H1 (cell line): Measurements from ENCODE around the gene ENO2. TPM values are rescaled to one million over a fixed set of nuclear protein-coding genes. Genes with fewer than 3 reads are reported as not detected.
A peak's percentile ranks its signal among the peaks of the same experiment; 100 is the strongest.

Experiments used
- CTCF ChIA-PET: fragments of 300-600 bp; sonication (Branson Sonifier 250); formaldehyde crosslinking; loops from one replicate; lab custom pipeline; 2021; ENCODE audit not compliant: partially characterized antibody; lab: Charles Lee
- POLR2A ChIA-PET: fragments of 300-600 bp; sonication (Branson Sonifier 250); formaldehyde crosslinking; loops from one replicate; lab custom pipeline; 2021; ENCODE audit warnings: inconsistent platforms; ENCODE audit not compliant: partially characterized antibody; lab: Charles Lee
- DNase-seq, 2 experiments: peaks; one replicate each; pipeline versions ENCODE4 v3.0.0 to v3.0.0-alpha.2; 2010 to 2022; ENCODE audit warnings: low spot score in 2 of 2, low read depth in 1 of 2, mixed read lengths in 1 of 2
- FAIRE-seq: peaks from 2 replicates; lab custom pipeline; 2011; peaks lifted over from hg19 to GRCh38; lab: Jason Lieb, UNC
- H2AFZ ChIP-seq: 2 replicates; pipeline ENCODE4 v1.8.1; 2012; ENCODE audit warnings: low read length, inconsistent platforms
- H2AK5ac ChIP-seq: 2 replicates; pipeline ENCODE4 v1.6.1; 2013; ENCODE audit warnings: low read depth, low read length
- H2BK120ac ChIP-seq: replicated peaks from 2 replicates; pipeline ENCODE3; 2013; ENCODE audit warnings: low read depth, low read length, inconsistent platforms
- H2BK12ac ChIP-seq: 2 replicates; pipeline ENCODE4 v1.6.1; 2013; ENCODE audit warnings: low read depth, low read length
- H2BK15ac ChIP-seq: 2 replicates; pipeline ENCODE4 v1.6.1; 2013; ENCODE audit warnings: low read length
- H2BK20ac ChIP-seq: 2 replicates; pipeline ENCODE4 v1.6.1; 2013; ENCODE audit warnings: low read length
- H2BK5ac ChIP-seq: 2 replicates; pipeline ENCODE4 v1.6.1; 2013; ENCODE audit warnings: low read depth, low read length
- H3K14ac ChIP-seq: 2 replicates; pipeline ENCODE4 v1.6.1; 2013; ENCODE audit warnings: inconsistent platforms; ENCODE audit not compliant: insufficient read length
- H3K18ac ChIP-seq: 2 replicates; pipeline ENCODE4 v1.6.1; 2013; ENCODE audit warnings: low read length; ENCODE audit errors: extremely low read depth
- H3K23ac ChIP-seq: 2 replicates; pipeline ENCODE4 v1.6.1; 2013; ENCODE audit warnings: inconsistent platforms; ENCODE audit not compliant: insufficient read length
- H3K23me2 ChIP-seq: 2 replicates; pipeline ENCODE4 v1.6.1; 2013; ENCODE audit warnings: low read depth, low read length
- H3K27ac ChIP-seq: 2 replicates; pipeline ENCODE4 v1.6.1; 2011; ENCODE audit warnings: low read depth, low read length, inconsistent platforms
- H3K27me3 ChIP-seq, 4 experiments: replicated peaks in 1 of 4; 1 replicate in 1 of 4; 2 replicates in 3 of 4; pipeline versions ENCODE4 v1.6.1 to v1.8.1; 2011 to 2013; ENCODE audit warnings: low read length in 3 of 4, mild to moderate bottlenecking in 3 of 4, inconsistent platforms in 2 of 4, mixed read lengths in 2 of 4, moderate library complexity in 1 of 4; ENCODE audit not compliant: control insufficient read depth in 3 of 4, insufficient read depth in 3 of 4; ENCODE audit errors: extremely low read depth in 1 of 4
- H3K36me3 ChIP-seq, 4 experiments: 2 replicates each; pipeline versions ENCODE4 v1.6.1 to v1.8.1; 2011 to 2013; ENCODE audit warnings: mild to moderate bottlenecking in 4 of 4, low read length in 3 of 4, moderate library complexity in 2 of 4, control low read depth in 1 of 4, inconsistent platforms in 1 of 4; ENCODE audit not compliant: insufficient read depth in 4 of 4, control insufficient read depth in 2 of 4
- H3K4ac ChIP-seq: replicated peaks from 2 replicates; pipeline ENCODE3; 2013; ENCODE audit warnings: low read length, low read depth, mixed read lengths, inconsistent platforms; ENCODE audit not compliant: insufficient read length
- H3K4me1 ChIP-seq, 4 experiments: replicated peaks in 1 of 4; 1 replicate in 1 of 4; 2 replicates in 3 of 4; pipeline versions ENCODE4 v1.6.1 to v1.8.1; 2011 to 2013; ENCODE audit warnings: low read length in 3 of 4, inconsistent platforms in 2 of 4, mixed read lengths in 1 of 4; ENCODE audit not compliant: insufficient read depth in 4 of 4, control insufficient read depth in 3 of 4
- H3K4me2 ChIP-seq, 2 experiments: 2 replicates each; pipeline versions ENCODE4 v1.6.1 to v1.8.1; 2011 to 2013; ENCODE audit warnings: low read depth in 2 of 2, low read length in 2 of 2, control low read depth in 1 of 2, inconsistent platforms in 1 of 2, mild to moderate bottlenecking in 1 of 2; ENCODE audit not compliant: insufficient read depth in 1 of 2
- H3K4me3 ChIP-seq, 4 experiments: fragments of 200-600, 300-600 bp in 1 of 4; sonication (generic), shearing (Covaris generic), sonication (Bioruptor Twin) in 1 of 4; 2 replicates each; pipeline versions ENCODE4 v1.5.1 to v1.8.1; 2011 to 2016; ENCODE audit warnings: low read length in 4 of 4, low read depth in 3 of 4, control low read depth in 2 of 4, inconsistent platforms in 2 of 4, mild to moderate bottlenecking in 2 of 4, mixed read lengths in 1 of 4, moderate library complexity in 1 of 4; ENCODE audit not compliant: insufficient read depth in 2 of 4; ENCODE audit errors: extremely low read depth in 1 of 4
- H3K56ac ChIP-seq: replicated peaks from 2 replicates; pipeline ENCODE3; 2013; ENCODE audit warnings: low read depth, mild to moderate bottlenecking, mixed read lengths, low read length, inconsistent platforms; ENCODE audit not compliant: insufficient read length
- H3K79me1 ChIP-seq: 2 replicates; pipeline ENCODE4 v1.6.1; 2013; ENCODE audit warnings: low read depth, low read length, control low read depth
- H3K79me2 ChIP-seq, 2 experiments: 2 replicates each; pipeline versions ENCODE4 v1.6.1 to v1.8.1; 2012 to 2013; ENCODE audit warnings: low read length in 2 of 2, mild to moderate bottlenecking in 2 of 2, inconsistent platforms in 1 of 2; ENCODE audit not compliant: insufficient read depth in 2 of 2, control insufficient read depth in 1 of 2
- H3K9ac ChIP-seq, 4 experiments: replicated peaks in 1 of 4; 1 replicate in 1 of 4; 2 replicates in 3 of 4; pipeline versions ENCODE4 v1.6.1 to v1.8.1; 2011 to 2013; ENCODE audit warnings: low read depth in 3 of 4, low read length in 3 of 4, control low read depth in 2 of 4, mild to moderate bottlenecking in 2 of 4, moderate library complexity in 2 of 4, inconsistent platforms in 1 of 4; ENCODE audit errors: extremely low read depth in 1 of 4
- H3K9me3 ChIP-seq, 2 experiments: 2 replicates each; pipeline versions ENCODE4 v1.6.1 to v1.8.1; 2012 to 2013; ENCODE audit warnings: mild to moderate bottlenecking in 2 of 2, moderate library complexity in 2 of 2, control low read depth in 1 of 2, inconsistent platforms in 1 of 2, low read depth in 1 of 2, low read length in 1 of 2, mixed read lengths in 1 of 2; ENCODE audit not compliant: insufficient read depth in 2 of 2
- H4K20me1 ChIP-seq, 2 experiments: replicated peaks in 1 of 2; 2 replicates each; pipeline versions ENCODE3 to v1.8.1; 2011 to 2013; ENCODE audit warnings: inconsistent platforms in 2 of 2, low read length in 2 of 2, mild to moderate bottlenecking in 1 of 2; ENCODE audit not compliant: insufficient read depth in 2 of 2, control insufficient read depth in 1 of 2
- H4K5ac ChIP-seq: 2 replicates; pipeline ENCODE4 v1.6.1; 2013; ENCODE audit warnings: low read length, low read depth, mixed read lengths, inconsistent platforms; ENCODE audit not compliant: insufficient read length
- H4K8ac ChIP-seq: 2 replicates; pipeline ENCODE4 v1.8.0; 2013; ENCODE audit warnings: mild to moderate bottlenecking, moderate library complexity, low read length, inconsistent platforms; ENCODE audit not compliant: insufficient read depth; ENCODE audit errors: extremely low read depth
- H4K91ac ChIP-seq: replicated peaks from 2 replicates; pipeline ENCODE3; 2013; ENCODE audit warnings: low read length, mixed read lengths, inconsistent platforms; ENCODE audit not compliant: insufficient read length
- BCL11A ChIP-seq, 2 experiments: IDR thresholded peaks; one replicate each; pipeline ENCODE4 v1.6.1; 2011; ENCODE audit warnings: low read depth in 2 of 2, low read length in 2 of 2, mild to moderate bottlenecking in 2 of 2
- CHD1 ChIP-seq: IDR thresholded peaks from 2 replicates; pipeline ENCODE4 v1.6.1; 2012; ENCODE audit warnings: low read depth, low read length, improper control_type of control experiment
- CHD2 ChIP-seq: IDR thresholded peaks from 2 replicates; pipeline ENCODE4 v1.6.1; 2012; ENCODE audit warnings: low read length, improper control_type of control experiment
- JUN ChIP-seq: IDR thresholded peaks from 2 replicates; pipeline ENCODE4 v1.6.1; 2011; ENCODE audit warnings: low read depth, mild to moderate bottlenecking, improper control_type of control experiment, low read length
- POLR2AphosphoS5 ChIP-seq: IDR thresholded peaks from 2 replicates; pipeline ENCODE4 v1.6.1; 2011; ENCODE audit warnings: low read depth, low read length
- POU5F1 ChIP-seq: IDR thresholded peaks from 2 replicates; pipeline ENCODE4 v1.6.1; 2011; ENCODE audit warnings: low read depth, mild to moderate bottlenecking, low read length, moderate library complexity
- RAD21 ChIP-seq, 2 experiments: IDR thresholded peaks in 1 of 2; conservative IDR thresholded peaks in 1 of 2; 2 replicates each; pipeline ENCODE4 v1.6.1; 2011; ENCODE audit warnings: low read depth in 2 of 2, low read length in 2 of 2, improper control_type of control experiment in 1 of 2, inconsistent platforms in 1 of 2, mild to moderate bottlenecking in 1 of 2, moderate library complexity in 1 of 2
- TCF12 ChIP-seq: IDR thresholded peaks from 2 replicates; pipeline ENCODE4 v1.6.1; 2011; ENCODE audit warnings: low read depth, mild to moderate bottlenecking, low read length
- USF2 ChIP-seq: IDR thresholded peaks from 2 replicates; pipeline ENCODE4 v1.6.1; 2011; ENCODE audit warnings: low read length, improper control_type of control experiment
- WGBS, 2 experiments: shearing (Covaris generic) in 1 of 2; methylation state at CpG; one replicate each; pipeline versions ENCODE4 v1.1.6 to v1.1.7; 2013 to 2015; ENCODE audit warnings: low lambda C conversion rate in 2 of 2, mixed read lengths in 2 of 2, inconsistent platforms in 1 of 2, low coverage in 1 of 2, missing lambda C conversion rate in 1 of 2; ENCODE audit not compliant: insufficient replicate concordance in 2 of 2, insufficient coverage in 1 of 2, insufficient read length in 1 of 2; ENCODE audit errors: extremely low coverage in 1 of 2, missing lambda C conversion rate in 1 of 2; 5-methylcytosine and 5-hydroxymethylcytosine counted together
- polyA plus RNA-seq, 7 experiments: library from polyadenylated mRNA; depleted of rRNA in 3 of 7; stranded (reverse) in 5 of 7; unstranded in 2 of 7; fragments of >200 nt in 5 of 7; fragments of 200-250 nt in 2 of 7; gene quantifications; 1 replicate in 5 of 7; 2 replicates in 1 of 7; 4 replicates in 1 of 7; pipeline versions ENCODE4 v1.2.1 to v1.2.3, GENCODE V29; 2011 to 2013; ENCODE audit warnings: missing spikeins in 2 of 7, mixed read lengths in 2 of 7
- total RNA-seq: library from RNA; stranded (reverse); fragmentation: NEBNext Ultra II Directional; extraction: Animal tissue kit (Norgen Biotek cat#: 25700); gene quantifications from 2 replicates; pipeline ENCODE4 v1.2.1, GENCODE V29; 2021
- TF ChIP-seq, protein P1 (sequence below): IDR thresholded peaks from 2 replicates; pipeline ENCODE4 v1.6.1; 2012; ENCODE audit warnings: inconsistent platforms

The ENO2 gene
- total and polyA plus RNA-seq, 2 of the 8 experiments (the other 6 are each of a cell fraction or from before 2014, with no cell fraction given), result 92.4 to 102 TPM

GRCh38 chr12:6961695-6962284 is 47.4 kb downstream of the ENO2 start:
- H2AFZ ChIP-seq, result no peak overlapping the region; the same call in 1 of the 2 replicates
- no peaks in the 10 kb centered on the region for H3K79me1 ChIP-seq
- H3K14ac ChIP-seq, result no peak overlapping the region
- H2BK5ac ChIP-seq, result peak overlapping the region; percentile 85
- peaks cover 16% of the 10 kb centered on the region; the same call in 1 of the 2 replicates for H3K23me2 ChIP-seq
- peak overlapping the region; percentile 63 for H3K18ac ChIP-seq
- peak overlapping the region; percentile 67; the same call in 1 of the 2 replicates for H2BK20ac ChIP-seq
- peak overlapping the region in 2 of 4 experiments; percentile 54 to 57; a peak in 3 of 7 replicates for H3K9ac ChIP-seq
- H3K4me1 ChIP-seq, result peaks cover 12 to 37% (median 30%) of the 10 kb centered on the region in 4 experiments
- peak overlapping the region; percentile 66 for H4K8ac ChIP-seq
- peaks cover 7 to 19% (median 11%) of the 10 kb centered on the region in 4 experiments for H3K36me3 ChIP-seq
- WGBS, 2 experiments, result 11% methylated on average over 16 of the region's 16 CpGs; no CpG with 5 or more reads in 1 of the 2 experiments
- no peaks in the 10 kb centered on the region for H3K9me3 ChIP-seq
- FAIRE-seq, result no peak
- peak overlapping the region; percentile 70 for H4K5ac ChIP-seq
- H2BK12ac ChIP-seq, result peak overlapping the region; percentile 94
- peak overlapping the region; percentile 97 for H4K91ac ChIP-seq
- no peaks in the 10 kb centered on the region for H3K27me3 ChIP-seq
- H3K4ac ChIP-seq, result peak overlapping the region; percentile 94
- peak in 1 of 2 experiments; percentile 79 for DNase-seq
- H3K27ac ChIP-seq, result peak overlapping the region; percentile 51; the same call in 1 of the 2 replicates
- POLR2A ChIA-PET, result interaction anchor here (0.7 to 44.0 kb wide), 14 partner anchors 7 to 146 kb away, joined by 3 to 1596 read pairs (median 4); partner anchors contain the start of genes ATN1, C12orf57, C1RL and EMG1
- peak overlapping the region; percentile 84 for H2BK120ac ChIP-seq
- no peak overlapping the region for H2BK15ac ChIP-seq
- CTCF ChIA-PET, result interaction anchor here (0.5 to 12.2 kb wide), 31 partner anchors 10 to 1762 kb away, joined by 3 to 277 read pairs (median 4); partner anchors contain the start of genes C12orf57, LPCAT3, PTPN6 and RNU7-1
- peak overlapping the region; percentile 76; the same call in 1 of the 2 replicates for H2AK5ac ChIP-seq
- H4K20me1 ChIP-seq, result no peaks in the 10 kb centered on the region
- peak overlapping the region; percentile 68 to 90 (median 82) for H3K4me3 ChIP-seq
- no peak overlapping the region for H3K23ac ChIP-seq
- peak overlapping the region; percentile 66 to 93 for H3K4me2 ChIP-seq
- H3K79me2 ChIP-seq, result peaks cover 0 to 14% of the 10 kb centered on the region in 2 experiments; a peak in 2 of 4 replicates
- peak overlapping the region; percentile 79 for H3K56ac ChIP-seq
- TF ChIP-seq JUN, result no peak
- no peak for TF ChIP-seq TCF12
- no peak for TF ChIP-seq BCL11A (IDR thresholded peaks at IDR 0.05; ENCODE audit: low read depth in 2 of 2, low read length in 2 of 2)
- TF ChIP-seq, protein P1, sequence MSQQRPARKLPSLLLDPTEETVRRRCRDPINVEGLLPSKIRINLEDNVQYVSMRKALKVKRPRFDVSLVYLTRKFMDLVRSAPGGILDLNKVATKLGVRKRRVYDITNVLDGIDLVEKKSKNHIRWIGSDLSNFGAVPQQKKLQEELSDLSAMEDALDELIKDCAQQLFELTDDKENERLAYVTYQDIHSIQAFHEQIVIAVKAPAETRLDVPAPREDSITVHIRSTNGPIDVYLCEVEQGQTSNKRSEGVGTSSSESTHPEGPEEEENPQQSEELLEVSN, result 0 out of 2 replicates have a peak, but pooled peaks have one; percentile 32
- no peak for TF ChIP-seq POU5F1
- TF ChIP-seq USF2, result no peak
- no peak for TF ChIP-seq CHD2
- TF ChIP-seq CHD1, result no peak
- TF ChIP-seq POLR2AphosphoS5, result no peak
- TF ChIP-seq RAD21 (IDR thresholded peaks at IDR 0.05 in 1 of 2, conservative IDR thresholded peaks at IDR 0.05 in 1 of 2; ENCODE audit: low read depth in 2 of 2, low read length in 2 of 2), result peak in 1 of 2 experiments; percentile 9; a peak in 1 of 4 replicates
